Measurements from ENCODE around the gene PNPLA6. TPM values are rescaled to one million over a fixed set of nuclear protein-coding genes. Genes with fewer than 3 reads are reported as not detected.

The PNPLA6 gene
- total RNA-seq, 1 donor from 2014 or later = 140 TPM

- no peaks in the 10 kb centered on the region for H3K36me3 Mint-ChIP-seq (ENCODE audit: insufficient read depth)
- H3K9me3 Mint-ChIP-seq (ENCODE audit: low read depth) = no peaks in the 10 kb centered on the region
- DNase-seq (ENCODE audit: low spot score, unreplicated experiment) = no peak
- no peaks in the 10 kb centered on the region for H3K4me1 Mint-ChIP-seq (ENCODE audit: low read depth)
- H3K27ac Mint-ChIP-seq = no peak overlapping the region
- H3K27me3 Mint-ChIP-seq = peaks cover 24% of the 10 kb centered on the region
- TF ChIP-seq, protein P1, sequence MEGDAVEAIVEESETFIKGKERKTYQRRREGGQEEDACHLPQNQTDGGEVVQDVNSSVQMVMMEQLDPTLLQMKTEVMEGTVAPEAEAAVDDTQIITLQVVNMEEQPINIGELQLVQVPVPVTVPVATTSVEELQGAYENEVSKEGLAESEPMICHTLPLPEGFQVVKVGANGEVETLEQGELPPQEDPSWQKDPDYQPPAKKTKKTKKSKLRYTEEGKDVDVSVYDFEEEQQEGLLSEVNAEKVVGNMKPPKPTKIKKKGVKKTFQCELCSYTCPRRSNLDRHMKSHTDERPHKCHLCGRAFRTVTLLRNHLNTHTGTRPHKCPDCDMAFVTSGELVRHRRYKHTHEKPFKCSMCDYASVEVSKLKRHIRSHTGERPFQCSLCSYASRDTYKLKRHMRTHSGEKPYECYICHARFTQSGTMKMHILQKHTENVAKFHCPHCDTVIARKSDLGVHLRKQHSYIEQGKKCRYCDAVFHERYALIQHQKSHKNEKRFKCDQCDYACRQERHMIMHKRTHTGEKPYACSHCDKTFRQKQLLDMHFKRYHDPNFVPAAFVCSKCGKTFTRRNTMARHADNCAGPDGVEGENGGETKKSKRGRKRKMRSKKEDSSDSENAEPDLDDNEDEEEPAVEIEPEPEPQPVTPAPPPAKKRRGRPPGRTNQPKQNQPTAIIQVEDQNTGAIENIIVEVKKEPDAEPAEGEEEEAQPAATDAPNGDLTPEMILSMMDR (IDR thresholded peaks at IDR 0.05; ENCODE audit: unreplicated experiment) = no peak
- H3K4me3 Mint-ChIP-seq (ENCODE audit: low read depth) = no peak overlapping the region
Observed at GRCh38 chr19:7509625-7510024, 25.9 kb upstream of the PNPLA6 start.

DNA sequence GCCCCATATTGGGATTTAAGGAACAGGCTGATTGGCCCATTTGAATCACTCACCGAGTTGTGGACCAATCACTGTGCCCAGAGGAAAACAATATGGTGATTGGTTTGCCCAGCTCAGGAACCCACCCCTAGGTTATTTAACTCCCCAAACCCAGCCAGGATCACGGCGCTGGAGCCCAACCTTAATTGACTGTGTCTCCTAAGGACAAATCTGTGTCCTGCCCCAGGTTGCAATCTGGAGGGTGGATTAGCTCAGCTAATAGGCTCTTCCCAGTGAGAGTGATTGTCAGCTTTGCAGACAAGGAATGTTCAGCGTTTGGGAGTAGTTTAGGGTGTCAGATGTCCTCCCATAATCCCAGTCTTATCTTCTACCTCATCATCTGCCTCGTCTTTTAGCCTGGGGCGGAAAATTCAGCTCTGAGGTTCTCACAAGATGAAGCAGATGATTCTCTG is 23.1 kb upstream of the PNPLA6 start:
- TF ChIP-seq, protein P1 (IDR thresholded peaks at IDR 0.05; ENCODE audit: unreplicated experiment) = no peak
- DNase-seq (ENCODE audit: low spot score, unreplicated experiment) = no peak
- Mint-ChIP-seq H3K27me3 (peaks cover 13% of the 10 kb centered on the region), H3K27ac (no peak overlapping the region), H3K4me1 (ENCODE audit: low read depth) (peaks cover 11% of the 10 kb centered on the region), H3K9me3 (ENCODE audit: low read depth) (no peaks in the 10 kb centered on the region), H3K36me3 (ENCODE audit: insufficient read depth) (no peaks in the 10 kb centered on the region), H3K4me3 (ENCODE audit: low read depth) (no peak overlapping the region)

- peaks cover 5% of the 10 kb centered on the region for H3K36me3 Mint-ChIP-seq (ENCODE audit: insufficient read depth)
- H3K27me3 Mint-ChIP-seq = peaks cover 10% of the 10 kb centered on the region
- peaks cover 15% of the 10 kb centered on the region for H3K4me1 Mint-ChIP-seq (ENCODE audit: low read depth)
- no peak for DNase-seq (ENCODE audit: low spot score, unreplicated experiment)
- H3K9me3 Mint-ChIP-seq (ENCODE audit: low read depth) = no peaks in the 10 kb centered on the region
- TF ChIP-seq, protein P1 (IDR thresholded peaks at IDR 0.05; ENCODE audit: unreplicated experiment) = no peak
- H3K27ac Mint-ChIP-seq = no peak overlapping the region
- H3K4me3 Mint-ChIP-seq (ENCODE audit: low read depth) = peak overlapping the region; percentile 86
Observed at GRCh38 chr19:7513809-7514642, 21.5 kb upstream of the PNPLA6 start.

- H3K4me1 Mint-ChIP-seq (ENCODE audit: low read depth) = peaks cover 15% of the 10 kb centered on the region
- H3K4me3 Mint-ChIP-seq (ENCODE audit: low read depth) = peak overlapping the region; percentile 86
- TF ChIP-seq, protein P1 (IDR thresholded peaks at IDR 0.05; ENCODE audit: unreplicated experiment) = no peak
- peaks cover 3% of the 10 kb centered on the region for H3K27me3 Mint-ChIP-seq
- no peaks in the 10 kb centered on the region for H3K9me3 Mint-ChIP-seq (ENCODE audit: low read depth)
- peak overlapping the region; percentile 99 for H3K27ac Mint-ChIP-seq
- no peak for DNase-seq (ENCODE audit: low spot score, unreplicated experiment)
- peaks cover 9% of the 10 kb centered on the region for H3K36me3 Mint-ChIP-seq (ENCODE audit: insufficient read depth)
Observed at GRCh38 chr19:7515110-7515644, 20.3 kb upstream of the PNPLA6 start.

DNA sequence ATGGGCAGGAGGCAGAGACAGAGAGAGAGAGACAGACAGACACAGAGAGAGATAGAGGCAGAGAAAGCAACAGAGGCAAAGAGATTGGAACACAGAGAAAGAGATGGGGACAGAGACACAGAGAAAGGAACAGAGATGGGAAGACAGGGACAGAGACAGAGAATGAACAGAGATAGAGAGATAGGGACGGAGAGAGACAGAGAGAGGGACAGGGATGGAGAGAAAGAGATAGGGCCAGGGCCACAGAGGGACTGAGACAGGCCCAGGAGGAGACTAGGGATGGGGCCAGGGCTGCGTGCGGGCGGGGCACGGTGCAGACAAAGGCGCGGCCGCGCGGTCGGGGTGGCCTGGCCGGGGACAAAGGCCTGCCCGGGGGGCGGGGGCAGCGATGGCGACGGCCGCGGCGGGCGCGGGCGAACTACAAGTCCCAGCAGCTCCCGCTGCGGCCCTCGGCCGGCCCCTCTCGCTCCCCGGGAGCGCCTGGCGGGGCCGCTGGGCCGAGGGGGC is 19.8 kb upstream of the PNPLA6 start, which contains the start of gene ZNF358:
Gene ZNF358, plus strand, starts transcription at position 459 of the 507 bp plus-strand sequence. CDS start 3,140 bp downstream, outside the sequence.
- no peaks in the 10 kb centered on the region for H3K27me3 Mint-ChIP-seq
- peak; percentile 63 for DNase-seq (ENCODE audit: low spot score, unreplicated experiment)
- peaks cover 9% of the 10 kb centered on the region for H3K36me3 Mint-ChIP-seq (ENCODE audit: insufficient read depth)
- peak within 1 kb of the TSS; percentile 99 for H3K27ac Mint-ChIP-seq
- peaks cover 15% of the 10 kb centered on the region for H3K4me1 Mint-ChIP-seq (ENCODE audit: low read depth)
- no peaks in the 10 kb centered on the region for H3K9me3 Mint-ChIP-seq (ENCODE audit: low read depth)
- peak within 1 kb of the TSS; percentile 90 for H3K4me3 Mint-ChIP-seq (ENCODE audit: low read depth)
- TF ChIP-seq, protein P1 (IDR thresholded peaks at IDR 0.05; ENCODE audit: unreplicated experiment) = no peak

Measured in progenitor cell of endocrine pancreas (in vitro differentiated cells).